Gastroesophageal sphincter (tissue), 3 donors: ENCODE results near the gene FOSL2.

Experiments
- EP300 ChIP-seq: sonication (generic); formaldehyde crosslinking; IDR thresholded peaks from one replicate; pipeline ENCODE4 v1.6.1; 2017; ENCODE audit warnings: antibody characterized with exemption, mild to moderate bottlenecking
- POLR2A ChIP-seq, 2 donors: fragments of 450-650 bp; IDR thresholded peaks; one replicate each; pipeline ENCODE4 v1.6.1; 2017; ENCODE audit warnings: antibody characterized with exemption in 2 of 2, mild to moderate bottlenecking in 2 of 2, moderate library complexity in 1 of 2
- POLR2AphosphoS5 ChIP-seq: sonication (generic); formaldehyde crosslinking; IDR thresholded peaks from one replicate; pipeline ENCODE4 v1.6.1; 2017; ENCODE audit warnings: antibody characterized with exemption
- TF ChIP-seq, protein P1 (sequence below), 4 experiments: fragments of 200-600 bp in 2 of 4; fragments of 450-650 bp in 2 of 4; sonication (generic) in 1 of 4; IDR thresholded peaks; one replicate each; pipeline ENCODE4 v1.5.1; 2017 to 2019; ENCODE audit warnings: antibody characterized with exemption in 4 of 4, mild to moderate bottlenecking in 2 of 4, moderate library complexity in 2 of 4

DNA sequence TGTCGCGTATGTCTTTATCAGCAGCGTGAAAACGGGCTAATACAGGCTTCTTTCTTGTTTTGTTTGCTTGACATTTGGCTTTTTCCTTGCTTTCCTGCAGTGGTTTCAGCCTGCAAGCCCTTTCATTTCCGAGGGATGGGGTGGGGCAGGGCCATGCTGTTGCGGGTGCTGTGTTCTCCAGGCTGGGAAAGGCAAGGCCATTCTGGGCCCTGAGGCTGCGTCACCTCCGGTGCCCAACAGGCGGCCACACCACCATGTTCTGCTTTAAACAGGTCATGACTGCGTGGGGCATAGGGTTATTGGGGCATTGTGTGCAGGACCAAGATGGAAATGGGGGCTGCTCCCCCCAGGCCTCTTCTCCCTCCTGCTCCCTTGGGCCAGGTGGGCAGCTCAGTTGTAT, 64.6 kb downstream of the FOSL2 start:
- TF ChIP-seq, protein P1, sequence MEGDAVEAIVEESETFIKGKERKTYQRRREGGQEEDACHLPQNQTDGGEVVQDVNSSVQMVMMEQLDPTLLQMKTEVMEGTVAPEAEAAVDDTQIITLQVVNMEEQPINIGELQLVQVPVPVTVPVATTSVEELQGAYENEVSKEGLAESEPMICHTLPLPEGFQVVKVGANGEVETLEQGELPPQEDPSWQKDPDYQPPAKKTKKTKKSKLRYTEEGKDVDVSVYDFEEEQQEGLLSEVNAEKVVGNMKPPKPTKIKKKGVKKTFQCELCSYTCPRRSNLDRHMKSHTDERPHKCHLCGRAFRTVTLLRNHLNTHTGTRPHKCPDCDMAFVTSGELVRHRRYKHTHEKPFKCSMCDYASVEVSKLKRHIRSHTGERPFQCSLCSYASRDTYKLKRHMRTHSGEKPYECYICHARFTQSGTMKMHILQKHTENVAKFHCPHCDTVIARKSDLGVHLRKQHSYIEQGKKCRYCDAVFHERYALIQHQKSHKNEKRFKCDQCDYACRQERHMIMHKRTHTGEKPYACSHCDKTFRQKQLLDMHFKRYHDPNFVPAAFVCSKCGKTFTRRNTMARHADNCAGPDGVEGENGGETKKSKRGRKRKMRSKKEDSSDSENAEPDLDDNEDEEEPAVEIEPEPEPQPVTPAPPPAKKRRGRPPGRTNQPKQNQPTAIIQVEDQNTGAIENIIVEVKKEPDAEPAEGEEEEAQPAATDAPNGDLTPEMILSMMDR (IDR thresholded peaks at IDR 0.05) = no peak
- TF ChIP-seq POLR2A (IDR thresholded peaks at IDR 0.05) (no peak), EP300 (no peak), POLR2AphosphoS5 (no peak)
